Suprapubic skin (tissue), 4 donors: Measurements from ENCODE around the gene CPXM1. TPM values are rescaled to one million over a fixed set of nuclear protein-coding genes. Genes with fewer than 3 reads are reported as not detected.

Experiments used
- DNase-seq, 2 donors: peaks; one replicate each; pipeline ENCODE4 v3.0.0-alpha.2; 2019; ENCODE audit warnings: low spot score in 2 of 2
- H3K27ac ChIP-seq: fragments of 200-600 bp; sonication (generic); one replicate; pipeline ENCODE4 v1.5.1; 2019
- H3K27me3 ChIP-seq: fragments of 200-600 bp; sonication (generic); one replicate; pipeline ENCODE4 v1.5.1; 2019
- H3K36me3 ChIP-seq: fragments of 200-600 bp; sonication (generic); one replicate; pipeline ENCODE4 v1.5.1; 2019
- H3K4me1 ChIP-seq: fragments of 200-600 bp; sonication (generic); one replicate; pipeline ENCODE4 v1.5.1; 2019
- H3K4me3 ChIP-seq: fragments of 200-600 bp; sonication (generic); one replicate; pipeline ENCODE4 v1.5.1; 2019; ENCODE audit warnings: mild to moderate bottlenecking
- H3K9me3 ChIP-seq: fragments of 200-600 bp; sonication (generic); one replicate; pipeline ENCODE4 v1.5.1; 2019
- CTCF ChIP-seq, 2 donors: fragments of 200-600 bp in 1 of 2; fragments of 450-650 bp in 1 of 2; sonication (generic) in 1 of 2; IDR thresholded peaks; one replicate each; pipeline ENCODE4 v1.5.1; 2016 to 2019; ENCODE audit warnings: antibody characterized with exemption in 2 of 2, mild to moderate bottlenecking in 1 of 2, moderate library complexity in 1 of 2
- EP300 ChIP-seq: sonication (generic); formaldehyde crosslinking; IDR thresholded peaks from one replicate; pipeline ENCODE4 v1.6.1; 2017; ENCODE audit warnings: antibody characterized with exemption
- POLR2A ChIP-seq, 2 donors: fragments of 450-650 bp; IDR thresholded peaks; one replicate each; pipeline ENCODE4 v1.6.1; 2017; ENCODE audit warnings: antibody characterized with exemption in 2 of 2, mild to moderate bottlenecking in 2 of 2, moderate library complexity in 2 of 2
- POLR2AphosphoS5 ChIP-seq, 3 donors: sonication (generic); formaldehyde crosslinking; IDR thresholded peaks; one replicate each; pipeline ENCODE4 v1.6.1; 2017; ENCODE audit warnings: antibody characterized with exemption in 3 of 3
- WGBS: methylation state at CpG from one replicate; pipeline ENCODE4 v1.1.5; 2018; 5-methylcytosine and 5-hydroxymethylcytosine counted together
- total RNA-seq, 4 donors: library from RNA; depleted of rRNA; stranded (reverse); fragments of >200 nt; gene quantifications; one replicate each; pipeline ENCODE4 v1.1.0, GENCODE V29; 2016

Gene CPXM1
- total RNA-seq, 4 donors from 2014 or later = 1.5 to 5.1 (median 3.2) TPM

- peak in 1 of 2 donors; percentile 65 for DNase-seq
- TF ChIP-seq POLR2AphosphoS5 (IDR thresholded peaks at IDR 0.05) (no peak), POLR2A (IDR thresholded peaks at IDR 0.05) (no peak), EP300 (no peak), CTCF (IDR thresholded peaks at IDR 0.05) (no peak)
- Histone ChIP-seq H3K4me3 (no peak overlapping the region), H3K27me3 (peaks cover 44% of the 10 kb centered on the region), H3K36me3 (no peaks in the 10 kb centered on the region), H3K27ac (no peak overlapping the region), H3K9me3 (no peaks in the 10 kb centered on the region), H3K4me1 (peaks cover 17% of the 10 kb centered on the region)
- WGBS = 38% methylated on average over 29 of the region's 32 CpGs
Measured at GRCh38 chr20:2820084-2820895, 19.9 kb upstream of the CPXM1 start.

GRCh38 chr20:2817891-2818595 lies 17.6 kb upstream of the CPXM1 start:
- no peaks in the 10 kb centered on the region for H3K36me3 ChIP-seq
- H3K27me3 ChIP-seq = peaks cover 46% of the 10 kb centered on the region
- DNase-seq = peak in 1 of 2 donors; percentile 78
- H3K4me1 ChIP-seq = peaks cover 17% of the 10 kb centered on the region
- no peak overlapping the region for H3K4me3 ChIP-seq
- no peak for TF ChIP-seq EP300
- TF ChIP-seq POLR2A (IDR thresholded peaks at IDR 0.05) = no peak
- TF ChIP-seq POLR2AphosphoS5 (IDR thresholded peaks at IDR 0.05) = no peak
- no peak for TF ChIP-seq CTCF (IDR thresholded peaks at IDR 0.05)
- no peaks in the 10 kb centered on the region for H3K9me3 ChIP-seq
- WGBS = 74% methylated on average over 7 of the region's 7 CpGs
- no peak overlapping the region for H3K27ac ChIP-seq

DNA sequence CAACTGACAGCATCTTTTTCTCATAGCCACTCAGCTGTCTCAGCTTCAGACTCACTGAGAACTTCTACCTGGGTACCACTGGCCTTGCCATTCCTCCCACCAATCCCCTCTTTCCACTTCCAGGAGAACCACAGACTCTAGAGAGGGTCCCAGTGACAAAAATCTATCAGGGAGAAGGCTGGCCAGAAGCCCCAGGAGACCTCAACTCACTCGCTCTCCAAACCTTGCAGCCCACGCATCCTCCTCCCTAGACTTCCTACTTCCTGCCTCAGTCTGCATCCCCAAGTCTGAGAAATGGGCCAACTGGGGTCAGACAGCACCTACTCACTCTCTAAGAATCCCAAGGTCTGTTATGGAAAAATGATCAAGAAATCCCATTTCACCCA lies 16.9 kb upstream of the CPXM1 start:
- no peak overlapping the region for H3K27ac ChIP-seq
- 88% methylated on average over 2 of the region's 2 CpGs for WGBS
- no peak for TF ChIP-seq CTCF (IDR thresholded peaks at IDR 0.05)
- no peak for TF ChIP-seq POLR2A (IDR thresholded peaks at IDR 0.05)
- no peak for TF ChIP-seq EP300
- no peak overlapping the region for H3K4me3 ChIP-seq
- peaks cover 46% of the 10 kb centered on the region for H3K27me3 ChIP-seq
- no peaks in the 10 kb centered on the region for H3K9me3 ChIP-seq
- no peaks in the 10 kb centered on the region for H3K36me3 ChIP-seq
- no peak for DNase-seq
- H3K4me1 ChIP-seq = peaks cover 17% of the 10 kb centered on the region

- Histone ChIP-seq H3K4me1 (peaks cover 16% of the 10 kb centered on the region), H3K36me3 (no peaks in the 10 kb centered on the region), H3K27ac (no peak overlapping the region), H3K4me3 (no peak overlapping the region), H3K27me3 (peaks cover 40% of the 10 kb centered on the region), H3K9me3 (no peaks in the 10 kb centered on the region)
- peak in 1 of 2 donors; percentile 69 for DNase-seq
- WGBS = 80% methylated on average over 10 of the region's 20 CpGs
- TF ChIP-seq POLR2AphosphoS5 (IDR thresholded peaks at IDR 0.05) = no peak
- no peak for TF ChIP-seq CTCF (IDR thresholded peaks at IDR 0.05)
- TF ChIP-seq POLR2A (IDR thresholded peaks at IDR 0.05) = no peak
- no peak for TF ChIP-seq EP300
Measured at GRCh38 chr20:2816583-2817340, 16.3 kb upstream of the CPXM1 start.
